SIG-M5 (cell line): ENCODE measurements around the gene PLA2G2C.
"Not testable (repeated sequence)": the region's sequence is repeated elsewhere in the genome, so short reads cannot be mapped to it uniquely, and the experiment has no call there.

ENCODE experiments used
- DNase-seq: peaks from one replicate; lab custom pipeline; 2025; lab: John Stamatoyannopoulos, UW

Gene PLA2G2C

DNA sequence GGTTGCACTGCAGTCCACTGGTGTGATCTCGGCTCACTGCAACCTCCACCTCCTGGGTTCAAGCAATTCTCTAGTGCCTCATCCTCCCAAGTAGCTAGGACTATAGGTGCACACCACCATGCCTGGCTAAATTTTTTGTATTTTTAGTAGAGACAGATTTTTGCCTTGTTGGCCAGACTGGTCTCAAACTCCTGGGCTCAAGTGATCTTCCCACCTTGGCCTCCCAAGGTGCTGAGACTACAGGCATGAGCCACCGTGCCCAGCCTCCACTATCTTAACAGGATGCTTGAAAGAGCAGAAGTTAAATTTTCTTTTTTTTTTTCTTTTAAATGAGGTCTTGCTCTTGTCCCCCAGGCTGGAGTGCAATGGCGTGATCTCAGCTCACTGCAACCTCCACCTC is 55.8 kb downstream of the PLA2G2C start:
- not testable (repeated sequence) for DNase-seq

DNA sequence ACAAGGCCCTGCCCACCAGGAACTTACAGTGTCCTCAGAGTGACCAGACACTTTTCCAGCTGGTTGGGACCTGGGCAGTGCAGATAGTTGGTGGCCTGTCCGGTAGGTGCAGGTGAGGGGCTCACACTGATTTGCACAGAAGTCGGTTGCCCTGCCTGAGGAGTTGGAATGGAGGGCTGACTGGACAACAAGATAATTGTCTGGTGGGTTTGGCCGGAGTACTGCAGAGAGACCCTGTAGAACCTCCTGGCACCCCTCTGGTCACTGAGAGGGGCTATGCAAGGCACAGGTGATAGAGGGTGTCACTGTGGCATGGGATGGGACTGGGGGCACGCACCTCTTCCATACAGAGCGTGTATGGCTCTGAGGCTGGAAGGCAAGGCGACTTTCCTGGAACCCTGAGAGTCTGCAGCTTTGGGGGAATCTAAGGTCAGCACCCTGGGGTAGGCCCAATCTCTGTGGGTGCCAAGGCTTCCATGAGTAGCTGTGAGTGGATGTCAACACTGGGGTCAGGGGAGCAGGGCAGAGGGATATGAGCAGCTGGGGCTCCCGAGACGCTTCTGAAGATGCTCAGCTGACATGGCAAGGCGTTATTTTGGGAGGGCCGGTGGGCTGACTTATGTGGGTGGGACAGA is 59.4 kb downstream of the PLA2G2C start:
- no peak for DNase-seq

DNA sequence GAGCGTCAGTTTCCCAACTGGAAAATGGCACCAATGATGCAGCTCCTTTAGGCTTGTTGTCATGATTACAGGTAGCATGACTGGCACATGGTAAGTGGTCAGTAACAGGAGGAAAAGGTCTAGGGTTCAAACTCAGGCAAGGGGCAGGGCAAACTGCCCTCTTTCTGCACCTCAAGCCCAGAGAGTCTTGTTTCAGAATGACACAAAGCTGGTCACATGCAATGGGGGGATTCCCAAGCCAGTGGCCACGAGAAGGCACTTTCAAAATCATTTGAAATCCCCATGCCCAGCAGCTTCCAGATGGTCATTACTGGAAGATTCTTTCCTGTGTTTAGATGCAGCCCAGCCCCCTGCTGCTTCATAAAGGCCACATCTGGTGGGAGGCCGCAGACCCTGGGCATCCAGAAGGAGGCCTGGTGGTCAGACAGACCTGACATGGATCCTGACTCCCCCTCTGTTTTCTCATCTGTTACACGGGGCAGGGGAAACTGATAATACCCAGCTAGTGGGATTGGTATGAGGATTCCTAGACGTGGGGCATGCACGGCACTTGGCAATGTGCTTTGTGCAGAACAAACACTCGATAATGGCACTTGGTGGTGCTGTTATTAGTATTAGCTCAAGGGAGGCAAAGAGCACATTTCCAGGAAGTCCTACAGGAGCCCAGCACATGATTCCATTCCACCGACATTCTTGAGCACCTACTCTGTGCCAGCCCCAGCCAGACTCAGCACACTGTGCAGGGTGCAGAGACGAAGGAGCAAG is 60.1 kb downstream of the PLA2G2C start:
- DNase-seq = no peak

DNA sequence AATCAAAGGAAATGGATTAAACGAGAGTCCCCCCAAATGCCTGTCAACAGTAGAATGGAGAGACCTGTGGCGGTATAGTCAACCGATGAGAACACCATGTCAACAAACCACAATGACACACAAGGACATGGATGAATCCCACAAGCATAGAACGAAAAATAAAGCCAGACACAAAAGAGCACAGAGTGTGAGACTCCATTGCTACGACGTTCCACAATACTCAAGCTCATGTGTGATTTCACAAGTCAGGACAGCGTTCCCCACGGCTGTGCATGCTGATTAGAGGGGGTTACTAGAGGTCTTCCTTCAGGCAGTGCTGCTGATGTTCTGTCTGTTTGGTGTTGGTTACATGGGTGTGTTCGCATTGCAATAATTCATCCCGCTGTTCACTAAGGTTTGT is 61.2 kb downstream of the PLA2G2C start:
- DNase-seq = no peak

DNA sequence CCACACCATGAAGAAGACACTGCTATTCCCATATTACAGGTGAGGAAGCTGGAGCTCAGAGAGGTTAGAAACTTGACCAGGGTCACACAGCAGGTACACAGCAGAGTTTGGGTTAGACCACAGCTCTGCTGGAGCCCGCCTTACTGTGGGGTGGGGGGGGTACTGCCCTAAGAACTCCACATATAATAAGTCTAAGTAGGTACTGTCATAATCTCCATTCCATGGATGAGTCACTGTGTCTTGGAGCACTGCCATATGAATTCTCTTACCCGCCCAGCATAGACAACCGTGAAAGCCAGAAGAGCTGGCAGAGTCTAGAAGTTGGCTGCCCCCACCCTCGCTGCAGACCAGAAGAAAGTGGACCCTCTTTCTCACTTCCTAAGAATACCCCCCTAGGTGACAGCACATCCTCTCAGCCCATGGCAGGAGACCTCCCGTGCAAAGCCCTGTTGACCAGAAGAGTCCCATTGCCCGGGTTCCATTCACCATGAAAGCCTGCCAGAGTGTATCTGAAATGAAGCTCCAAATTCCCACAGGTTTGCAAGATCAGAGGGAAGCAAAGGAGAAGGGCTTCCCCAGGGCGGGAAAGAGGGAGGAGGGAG is 61.8 kb downstream of the PLA2G2C start:
- DNase-seq = no peak

DNA sequence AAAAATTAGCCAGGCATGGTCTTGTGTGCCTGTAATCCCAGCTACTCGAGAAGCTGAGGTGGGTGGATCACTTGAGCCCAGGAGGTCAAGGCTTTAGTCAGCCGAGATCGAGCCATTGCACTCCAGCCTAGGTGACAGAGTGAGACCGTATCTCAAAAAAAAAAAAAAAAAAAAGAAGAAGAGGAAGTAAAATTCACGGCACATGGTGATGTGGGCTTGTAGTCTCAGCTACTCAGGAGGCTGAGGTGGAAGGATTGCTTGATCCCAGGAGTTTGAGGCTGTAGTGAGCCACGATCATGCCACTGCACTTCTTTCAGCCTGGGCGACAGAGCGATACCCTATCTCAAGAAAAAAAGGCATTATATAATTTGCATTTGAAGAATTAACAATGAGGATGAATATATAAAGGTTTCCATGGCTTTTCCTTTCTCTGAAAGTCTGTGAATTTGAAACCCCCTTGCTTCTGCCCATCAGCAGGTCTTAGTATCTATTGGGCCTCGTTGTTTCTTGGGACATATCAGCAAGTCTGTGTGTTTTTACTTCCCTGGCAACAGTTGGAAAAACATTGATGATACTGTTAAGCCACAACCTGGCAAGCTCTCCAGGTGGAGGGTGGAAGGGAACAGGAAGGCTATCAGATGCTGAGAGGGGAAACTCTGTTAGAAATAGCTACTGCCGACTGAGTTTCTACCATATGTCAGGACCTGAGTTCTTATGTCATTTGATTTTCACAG is 62.4 kb downstream of the PLA2G2C start:
- DNase-seq = no peak

DNA sequence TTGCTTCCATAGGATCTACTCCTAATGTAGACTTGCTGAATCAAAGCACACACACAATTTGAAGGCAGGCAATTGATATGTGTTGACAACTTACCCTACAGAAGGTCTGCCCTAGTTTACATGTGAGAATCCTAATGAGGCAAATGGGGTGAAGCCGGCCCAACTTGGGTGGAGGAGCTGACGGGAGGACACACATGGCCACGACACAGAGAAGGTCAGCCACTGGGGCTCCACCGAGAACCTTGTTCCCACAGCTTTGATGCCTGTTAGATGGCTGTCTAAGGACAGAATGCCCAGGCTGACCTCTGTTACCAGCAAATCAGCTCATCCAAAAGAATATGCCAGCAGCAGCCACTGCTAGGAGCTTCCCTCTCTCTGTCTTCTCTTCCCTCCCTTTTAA is 65.5 kb downstream of the PLA2G2C start:
- no peak for DNase-seq

DNA sequence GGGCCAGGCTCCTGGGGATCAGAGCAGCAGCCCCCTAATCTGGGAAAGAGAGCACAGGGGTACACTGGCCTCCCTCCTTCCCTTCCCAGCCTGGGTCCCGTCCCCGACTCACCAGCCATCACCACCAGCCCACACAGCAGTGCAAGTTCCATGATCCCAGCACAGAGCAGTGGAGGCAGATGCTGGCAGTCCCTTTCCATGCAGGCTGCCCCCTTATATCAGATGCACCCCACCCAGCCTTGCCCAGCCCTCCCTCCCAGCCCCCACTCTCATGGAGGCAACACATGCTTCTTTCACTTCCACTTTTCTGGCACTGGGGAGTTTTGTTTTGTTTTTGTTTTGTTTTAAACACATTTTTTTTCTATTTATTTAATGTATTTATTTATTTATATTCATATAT is 67.0 kb downstream of the PLA2G2C start, which contains the start of gene PLA2G2D:
Gene PLA2G2D, minus strand, starts transcription at position 190 of the 400 bp plus-strand sequence. Its CDS starts 38 bp downstream, at position 152.
- no peak for DNase-seq

DNA sequence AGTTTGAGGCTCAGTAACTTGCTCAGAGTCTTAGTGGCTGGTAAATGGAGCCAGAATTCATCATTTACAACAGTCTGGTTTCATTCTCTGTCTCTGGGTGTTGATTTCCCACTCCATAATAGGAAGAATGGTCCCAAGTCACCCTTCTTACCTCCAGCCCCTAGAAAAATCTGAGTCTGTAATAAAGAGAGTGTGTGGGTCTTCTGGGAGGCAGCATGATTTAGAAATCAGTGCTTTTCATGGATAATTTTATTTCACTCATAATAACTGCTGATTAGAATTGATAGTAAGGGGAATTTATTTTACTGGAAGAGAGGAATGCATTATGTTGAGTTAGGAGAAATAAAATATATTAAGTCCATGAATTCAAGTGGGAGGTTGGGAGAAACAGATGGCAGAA is 69.1 kb downstream of the PLA2G2C start:
- no peak for DNase-seq

DNA sequence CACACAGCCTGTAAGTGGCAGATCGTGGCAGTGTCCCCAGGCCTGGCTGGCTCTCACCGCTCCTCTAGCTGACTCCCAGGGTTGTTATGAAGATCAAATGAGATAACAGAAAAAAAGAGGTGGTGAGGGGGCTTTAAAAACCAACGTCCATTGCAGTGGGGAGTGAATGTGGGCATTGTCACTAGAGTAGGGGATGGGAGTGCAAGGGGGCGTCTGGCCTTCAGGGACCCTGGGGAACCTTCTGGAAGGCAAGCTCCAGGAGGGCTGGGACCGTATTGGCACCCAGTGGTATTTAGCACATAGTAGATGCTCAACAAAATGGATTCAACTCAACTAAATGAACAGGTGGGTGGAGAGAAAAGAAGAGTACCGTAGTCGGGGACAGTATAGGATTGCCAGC is 70.4 kb downstream of the PLA2G2C start:
- DNase-seq = no peak

DNA sequence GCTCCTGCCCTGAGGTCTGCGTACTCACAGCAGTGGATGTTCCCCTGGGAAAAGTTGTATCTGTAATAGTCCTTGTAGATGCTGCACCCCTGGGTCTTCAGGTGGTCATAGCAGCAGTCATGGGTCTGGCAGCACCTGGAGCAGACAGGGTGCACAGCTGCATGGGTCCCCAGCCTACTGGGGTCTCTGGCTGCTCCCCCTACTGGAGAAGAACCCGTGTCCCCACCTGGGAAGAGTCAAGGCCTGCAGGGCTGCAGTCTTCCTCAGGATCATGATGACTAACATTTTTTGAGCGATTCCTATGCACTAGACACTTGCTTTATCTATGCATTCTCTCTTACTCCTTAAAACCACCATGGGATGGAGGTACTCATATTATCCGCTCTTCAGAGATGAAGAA is 70.8 kb downstream of the PLA2G2C start:
- DNase-seq = no peak

DNA sequence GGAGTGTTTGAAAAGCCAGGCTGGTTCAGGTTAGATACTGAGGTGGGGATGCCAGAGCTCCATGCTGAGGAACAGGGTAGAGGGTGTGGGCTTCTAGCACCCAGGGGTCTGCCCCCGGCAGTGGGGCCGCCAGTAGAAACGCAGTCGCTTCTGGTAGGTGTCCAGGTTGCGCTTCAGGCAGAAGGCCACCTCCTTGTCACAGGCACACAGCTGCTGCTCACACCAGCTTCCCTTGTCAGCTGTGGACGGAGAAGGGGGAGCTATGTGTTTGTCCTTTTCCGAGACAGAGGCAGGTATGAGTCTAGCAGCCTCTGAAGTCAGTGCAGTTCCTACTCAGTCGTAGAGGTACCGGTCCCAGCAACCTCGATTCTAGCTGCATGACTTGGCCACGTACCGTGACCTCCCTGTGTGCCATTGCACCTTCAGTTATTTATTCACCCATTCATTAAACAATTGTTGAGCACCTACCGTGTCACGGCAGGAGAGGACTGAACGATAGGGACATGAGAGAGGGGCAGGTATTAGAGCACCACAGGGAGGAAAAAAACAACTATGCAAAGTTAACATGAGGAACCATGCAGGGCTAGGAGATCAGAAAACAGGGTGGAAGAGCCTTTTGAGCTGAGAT is 72.2 kb downstream of the PLA2G2C start:
- no peak for DNase-seq
